Mucosa of descending colon (tissue), 3 donors: Measurements from ENCODE around the gene MYO7B. TPM values are rescaled to one million over a fixed set of nuclear protein-coding genes. Genes with fewer than 3 reads are reported as not detected.

Experiments used
- ATAC-seq: fragments of 200-7000 bp; cut with Tn5 transposase; one replicate; pipeline ENCODE4 v1.9.1; 2020; ENCODE audit warnings: mild to moderate bottlenecking, moderate library complexity
- DNase-seq, 3 donors: peaks; one replicate each; pipeline ENCODE4 v3.0.0-alpha.2; 2020
- H3K36me3 ChIP-seq: fragments of 200-600 bp; one replicate; pipeline ENCODE4 v1.8.0; 2021; ENCODE audit warnings: low read depth, mild to moderate bottlenecking
- H3K4me1 ChIP-seq: fragments of 200-600 bp; one replicate; pipeline ENCODE4 v1.8.0; 2021; ENCODE audit warnings: low read depth, mild to moderate bottlenecking
- H3K4me3 ChIP-seq: fragments of 200-600 bp; one replicate; pipeline ENCODE4 v1.8.0; 2021; ENCODE audit warnings: mild to moderate bottlenecking
- H3K9me3 ChIP-seq: fragments of 200-600 bp; one replicate; pipeline ENCODE4 v1.8.0; 2021; ENCODE audit warnings: mild to moderate bottlenecking
- intact Hi-C, 2 donors: fragments of 100-400 bp; cut with DNase I in 1 of 2; cut with micrococcal nuclease in 1 of 2; formaldehyde crosslinking; loops; one replicate each; pipeline versions ENCODE4 v1.11.0 to v1.11.1; 2022; cut with DNase I, micrococcal nuclease
- total RNA-seq, 3 donors: library from RNA; stranded (reverse); fragmentation: NEBNext Ultra II Directional in 2 of 3; extraction: Animal tissue kit (Norgen Biotek cat#: 25700) in 2 of 3; gene quantifications; one replicate each; pipeline versions ENCODE4 v1.2.1 to v1.2.4, GENCODE V29; 2021 to 2023
- TF ChIP-seq, protein P1 (sequence below): fragments of 200-600 bp; IDR thresholded peaks from one replicate; pipeline ENCODE4 v1.8.0; 2022; ENCODE audit warnings: antibody characterized with exemption, mild to moderate bottlenecking
- donor health status: DM: no; HTN: no; CAD: no; lungs with moderate emphysema.
- donor health status: DM: no; HTN: no; CAD: no.
- donor health status: DM: no; HTN: yes; CAD: no.

The MYO7B gene
- total RNA-seq, 3 donors from 2014 or later: 118 to 305 (median 199) TPM

DNA sequence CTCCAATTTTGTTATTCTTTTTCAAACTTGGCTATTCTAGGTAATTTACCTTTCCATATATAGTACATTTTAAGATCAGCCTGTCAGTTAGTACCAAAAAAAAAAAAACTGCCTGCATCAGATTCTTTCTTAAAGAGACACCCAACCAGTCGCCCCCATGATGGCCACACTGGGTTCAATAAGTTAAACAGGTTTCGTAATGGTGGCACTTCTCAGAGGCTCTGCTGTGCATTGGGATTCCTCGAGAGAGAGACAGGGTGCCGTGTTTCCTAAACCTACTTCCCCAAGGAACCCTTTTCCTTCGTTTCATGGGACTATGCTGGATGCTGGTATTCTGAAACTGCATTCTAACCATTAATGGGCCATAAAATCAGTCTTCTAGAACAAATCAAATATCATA lies 37.4 kb downstream of the MYO7B start:
- Histone ChIP-seq H3K4me3 (no peak overlapping the region), H3K9me3 (no peaks in the 10 kb centered on the region), H3K4me1 (no peaks in the 10 kb centered on the region), H3K36me3 (no peaks in the 10 kb centered on the region)
- DNase-seq (no peak), ATAC-seq (no peak)
- intact Hi-C loops: no loop called here
- TF ChIP-seq, protein P1, sequence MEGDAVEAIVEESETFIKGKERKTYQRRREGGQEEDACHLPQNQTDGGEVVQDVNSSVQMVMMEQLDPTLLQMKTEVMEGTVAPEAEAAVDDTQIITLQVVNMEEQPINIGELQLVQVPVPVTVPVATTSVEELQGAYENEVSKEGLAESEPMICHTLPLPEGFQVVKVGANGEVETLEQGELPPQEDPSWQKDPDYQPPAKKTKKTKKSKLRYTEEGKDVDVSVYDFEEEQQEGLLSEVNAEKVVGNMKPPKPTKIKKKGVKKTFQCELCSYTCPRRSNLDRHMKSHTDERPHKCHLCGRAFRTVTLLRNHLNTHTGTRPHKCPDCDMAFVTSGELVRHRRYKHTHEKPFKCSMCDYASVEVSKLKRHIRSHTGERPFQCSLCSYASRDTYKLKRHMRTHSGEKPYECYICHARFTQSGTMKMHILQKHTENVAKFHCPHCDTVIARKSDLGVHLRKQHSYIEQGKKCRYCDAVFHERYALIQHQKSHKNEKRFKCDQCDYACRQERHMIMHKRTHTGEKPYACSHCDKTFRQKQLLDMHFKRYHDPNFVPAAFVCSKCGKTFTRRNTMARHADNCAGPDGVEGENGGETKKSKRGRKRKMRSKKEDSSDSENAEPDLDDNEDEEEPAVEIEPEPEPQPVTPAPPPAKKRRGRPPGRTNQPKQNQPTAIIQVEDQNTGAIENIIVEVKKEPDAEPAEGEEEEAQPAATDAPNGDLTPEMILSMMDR: no peak

DNA sequence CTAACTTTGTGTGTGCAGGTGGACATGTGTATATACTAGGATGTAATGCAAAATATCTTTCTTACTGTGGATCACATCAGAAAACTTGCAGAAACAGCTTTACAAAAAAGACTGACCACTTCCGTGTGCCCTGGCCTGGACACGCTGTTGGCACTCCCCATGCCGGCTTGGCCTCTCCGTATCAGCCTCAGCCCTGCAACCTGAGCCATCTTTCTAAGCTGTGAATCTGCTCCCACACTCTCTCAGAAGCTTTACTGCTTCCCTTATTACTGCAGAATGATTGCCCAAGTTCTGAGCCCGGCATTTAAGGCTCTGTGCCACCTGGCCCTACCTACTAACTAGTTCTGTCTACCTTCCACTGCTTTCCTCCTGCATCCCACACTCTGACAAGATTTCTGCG lies 37.8 kb downstream of the MYO7B start:
- H3K4me3 ChIP-seq: no peak overlapping the region
- ATAC-seq (no peak), DNase-seq (peak in 1 of 3 donors; percentile 4)
- intact Hi-C loops: no loop called here
- H3K9me3 ChIP-seq: no peaks in the 10 kb centered on the region
- TF ChIP-seq, protein P1: no peak
- H3K4me1 ChIP-seq: no peaks in the 10 kb centered on the region
- H3K36me3 ChIP-seq: no peaks in the 10 kb centered on the region

DNA sequence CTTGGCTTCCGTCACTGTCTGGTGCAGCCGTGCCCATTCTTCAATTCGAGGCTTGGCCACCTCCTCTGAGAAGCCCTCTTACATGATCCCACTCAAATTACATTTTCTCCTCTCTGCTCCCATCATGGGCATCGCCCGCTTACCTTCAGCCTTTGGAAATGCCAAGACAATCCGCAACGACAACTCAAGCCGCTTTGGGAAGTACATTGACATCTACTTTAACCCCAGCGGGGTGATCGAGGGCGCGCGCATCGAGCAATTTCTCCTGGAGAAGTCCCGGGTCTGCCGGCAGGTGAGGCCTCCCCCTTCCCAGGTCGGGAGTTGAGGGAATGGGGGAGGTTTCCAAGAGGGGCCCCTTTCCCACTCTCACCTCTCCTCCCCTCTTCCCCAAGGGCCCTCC lies 38.3 kb downstream of the MYO7B start:
- ATAC-seq: no peak

DNA sequence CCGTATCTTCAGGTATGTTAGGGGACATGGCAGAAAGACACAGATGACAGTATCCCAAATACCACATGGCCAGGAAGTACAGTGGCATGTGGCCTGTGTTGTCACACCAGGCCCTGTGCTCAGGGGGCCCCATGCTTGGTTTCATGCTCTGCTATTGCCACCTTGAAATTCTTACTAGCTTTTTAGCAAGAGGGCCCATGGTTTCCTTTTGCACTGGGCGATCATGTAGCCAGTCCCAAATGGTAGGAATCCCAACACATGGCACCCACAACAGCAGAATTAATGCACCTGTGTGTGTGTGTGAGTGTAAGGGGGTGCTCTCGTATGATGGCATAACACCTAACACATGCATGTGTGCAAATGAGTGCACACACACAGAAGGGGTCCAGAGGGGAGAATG lies 39.2 kb downstream of the MYO7B start:
- Histone ChIP-seq H3K4me1 (no peaks in the 10 kb centered on the region), H3K9me3 (no peaks in the 10 kb centered on the region), H3K36me3 (no peaks in the 10 kb centered on the region), H3K4me3 (no peak overlapping the region)
- DNase-seq (no peak), ATAC-seq (no peak)
- TF ChIP-seq, protein P1: no peak
- intact Hi-C loops: no loop called here

More for the DNA sequence above, 38.3 kb downstream of the MYO7B start:
- TF ChIP-seq, protein P1: no peak
- intact Hi-C loops: no loop called here
- Histone ChIP-seq H3K4me1 (no peaks in the 10 kb centered on the region), H3K36me3 (no peaks in the 10 kb centered on the region), H3K4me3 (no peak overlapping the region), H3K9me3 (no peaks in the 10 kb centered on the region)
- peak in 1 of 3 donors; percentile 4 for DNase-seq

DNA sequence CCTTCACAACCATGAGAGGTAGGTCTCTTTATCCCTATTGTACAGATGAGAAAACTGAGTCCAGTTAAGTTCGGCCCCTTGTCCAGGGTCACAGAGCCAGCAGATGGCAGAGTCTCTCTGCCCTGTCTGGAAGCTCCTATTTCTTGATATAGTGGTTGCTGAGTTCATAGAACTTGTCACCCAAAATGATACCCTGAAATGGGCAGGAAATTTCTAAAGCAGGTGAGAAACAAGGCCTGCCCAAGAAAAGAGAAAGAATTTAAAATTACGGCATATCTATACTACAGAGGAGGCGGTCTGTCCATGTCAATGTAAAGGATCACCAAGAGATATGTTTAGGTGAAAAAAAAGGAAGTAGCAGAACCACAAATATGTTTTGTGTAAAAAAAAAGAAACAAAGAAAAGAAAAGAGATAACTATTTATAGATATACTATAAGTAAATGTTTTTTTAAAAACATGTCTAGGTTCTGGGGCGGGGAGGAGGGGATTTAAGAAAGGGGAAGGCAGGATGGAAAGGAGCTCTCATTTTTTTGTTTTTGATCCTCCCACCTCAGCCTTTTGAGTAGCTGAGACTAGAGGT lies 39.8 kb downstream of the MYO7B start:
- Histone ChIP-seq H3K36me3 (no peaks in the 10 kb centered on the region), H3K4me1 (no peaks in the 10 kb centered on the region), H3K4me3 (no peak overlapping the region), H3K9me3 (no peaks in the 10 kb centered on the region)
- TF ChIP-seq, protein P1: no peak
- DNase-seq (no peak), ATAC-seq (no peak)
- intact Hi-C loops: no loop called here
